Endodermal cell (in vitro differentiated cells): ENCODE results near the gene MPRIP. TPM values are rescaled to one million over a fixed set of nuclear protein-coding genes. Genes with fewer than 3 reads are reported as not detected.

Source experiments
- DNase-seq: peaks from one replicate; pipeline ENCODE4 v3.0.0-alpha.2; 2017
- H3K27ac ChIP-seq: 2 replicates; pipeline ENCODE4 v1.5.1; 2013; ENCODE audit warnings: mild to moderate bottlenecking, low read depth, low read length, moderate library complexity
- H3K27me3 ChIP-seq: 2 replicates; pipeline ENCODE4 v1.6.1; 2013; ENCODE audit warnings: mild to moderate bottlenecking, low read length, moderate library complexity; ENCODE audit not compliant: insufficient read depth, control insufficient read depth, poor library complexity, severe bottlenecking
- H3K36me3 ChIP-seq: 2 replicates; pipeline ENCODE4 v1.7.0; 2013; ENCODE audit warnings: mild to moderate bottlenecking, low read length, moderate library complexity; ENCODE audit not compliant: control insufficient read depth, insufficient read depth
- H3K4me1 ChIP-seq: one replicate; pipeline ENCODE4 v1.7.0; 2013; ENCODE audit warnings: low read length; ENCODE audit not compliant: control insufficient read depth, insufficient read depth
- H3K4me3 ChIP-seq: 2 replicates; pipeline ENCODE4 v1.5.1; 2013; ENCODE audit warnings: mild to moderate bottlenecking, low read length, moderate library complexity
- H3K9ac ChIP-seq: 2 replicates; pipeline ENCODE4 v1.6.1; 2013; ENCODE audit warnings: mild to moderate bottlenecking, low read length, moderate library complexity; ENCODE audit not compliant: poor library complexity, severe bottlenecking; ENCODE audit errors: extremely low read depth
- H3K9me3 ChIP-seq: 2 replicates; pipeline ENCODE4 v1.6.1; 2013; ENCODE audit warnings: mild to moderate bottlenecking, low read length, moderate library complexity; ENCODE audit not compliant: control insufficient read depth
- H3K27ac Mint-ChIP-seq: 2 replicates; pipeline ENCODE4 v1.8.0; 2020; ENCODE audit warnings: mixed read lengths
- H3K27me3 Mint-ChIP-seq: 2 replicates; pipeline ENCODE4 v1.8.0; 2021; ENCODE audit warnings: mild to moderate bottlenecking, mixed read lengths; ENCODE audit not compliant: insufficient read depth
- H3K36me3 Mint-ChIP-seq: 2 replicates; pipeline ENCODE4 v1.8.0; 2020; ENCODE audit warnings: low read depth, mixed read lengths
- H3K4me1 Mint-ChIP-seq: 2 replicates; pipeline ENCODE4 v1.8.0; 2020; ENCODE audit warnings: mixed read lengths
- H3K4me3 Mint-ChIP-seq: 2 replicates; pipeline ENCODE4 v1.8.0; 2020; ENCODE audit warnings: mild to moderate bottlenecking, moderate library complexity, mixed read lengths
- H3K9me3 Mint-ChIP-seq: 2 replicates; pipeline ENCODE4 v1.8.0; 2020; ENCODE audit warnings: mild to moderate bottlenecking, mixed read lengths
- CTCF ChIP-seq: fragments of 200-600 bp; sonication (generic); conservative IDR thresholded peaks from 2 replicates; pipeline ENCODE4 v1.5.0; 2021; ENCODE audit warnings: antibody characterized with exemption, mild to moderate bottlenecking
- WGBS, 2 experiments: methylation state at CpG; one replicate each; pipeline versions ENCODE4 v1.1.5 to v1.1.7; 2013; ENCODE audit warnings: missing lambda C conversion rate in 2 of 2, mixed read lengths in 1 of 2; ENCODE audit not compliant: insufficient coverage in 1 of 2, insufficient read length in 1 of 2; 5-methylcytosine and 5-hydroxymethylcytosine counted together
- total RNA-seq, 2 donors: library from RNA; stranded (reverse); fragmentation: NEBNext Ultra II Directional in 1 of 2; extraction: Animal tissue kit (Norgen Biotek cat#: 25700) in 1 of 2; gene quantifications; 2 replicates in 1 of 2; 3 replicates in 1 of 2; pipeline ENCODE4 v1.2.1, GENCODE V29; 2021

The MPRIP gene
- total RNA-seq, 2 donors from 2014 or later: 154 to 155 TPM

- H3K4me1 Mint-ChIP-seq: peaks cover 9% of the 10 kb centered on the region
- H3K27ac ChIP-seq: no peak overlapping the region
- H3K9ac ChIP-seq: no peak overlapping the region
- no peaks in the 10 kb centered on the region for H3K9me3 Mint-ChIP-seq
- TF ChIP-seq CTCF: no peak
- H3K9me3 ChIP-seq: no peaks in the 10 kb centered on the region
- 93 to 96% methylated on average over 9 to 11 of the region's 11 CpGs for WGBS, 2 experiments
- peaks cover 4% of the 10 kb centered on the region for H3K36me3 ChIP-seq
- peaks cover 1% of the 10 kb centered on the region for H3K36me3 Mint-ChIP-seq
- H3K27me3 Mint-ChIP-seq: no peaks in the 10 kb centered on the region
- peak overlapping the region; percentile 58 for H3K27ac Mint-ChIP-seq
- no peak for DNase-seq
- H3K4me3 ChIP-seq: no peak overlapping the region
- H3K4me1 ChIP-seq: no peaks in the 10 kb centered on the region
- H3K27me3 ChIP-seq: no peaks in the 10 kb centered on the region
- H3K4me3 Mint-ChIP-seq: no peak overlapping the region
Measured at GRCh38 chr17:17104494-17104893, 62.2 kb downstream of the MPRIP start.

GRCh38 chr17:17105976-17106375 is 63.7 kb downstream of the MPRIP start:
- no peak for TF ChIP-seq CTCF
- no peaks in the 10 kb centered on the region for H3K9me3 Mint-ChIP-seq
- WGBS, 2 experiments: 92 to 97% methylated on average over 7 of the region's 7 CpGs
- no peak overlapping the region for H3K4me3 Mint-ChIP-seq
- peaks cover 4% of the 10 kb centered on the region for H3K36me3 ChIP-seq
- H3K9ac ChIP-seq: no peak overlapping the region
- H3K36me3 Mint-ChIP-seq: no peaks in the 10 kb centered on the region
- no peaks in the 10 kb centered on the region for H3K4me1 ChIP-seq
- DNase-seq: no peak
- H3K27ac ChIP-seq: no peak overlapping the region
- peak overlapping the region; percentile 44 for H3K27ac Mint-ChIP-seq
- no peak overlapping the region for H3K4me3 ChIP-seq
- no peaks in the 10 kb centered on the region for H3K9me3 ChIP-seq
- H3K27me3 ChIP-seq: no peaks in the 10 kb centered on the region
- peaks cover 9% of the 10 kb centered on the region for H3K4me1 Mint-ChIP-seq
- no peaks in the 10 kb centered on the region for H3K27me3 Mint-ChIP-seq

GRCh38 chr17:17106756-17107155 is 64.5 kb downstream of the MPRIP start:
- H3K9ac ChIP-seq: no peak overlapping the region
- Mint-ChIP-seq H3K4me1 (peaks cover 9% of the 10 kb centered on the region), H3K27me3 (no peaks in the 10 kb centered on the region), H3K9me3 (no peaks in the 10 kb centered on the region), H3K27ac (peak overlapping the region; percentile 68), H3K4me3 (no peak overlapping the region), H3K36me3 (no peaks in the 10 kb centered on the region)
- no peaks in the 10 kb centered on the region for H3K4me1 ChIP-seq
- no peaks in the 10 kb centered on the region for H3K9me3 ChIP-seq
- H3K27ac ChIP-seq: no peak overlapping the region
- DNase-seq: no peak
- WGBS, 2 experiments: 89 to 90% methylated on average over 2 to 3 of the region's 3 CpGs
- no peaks in the 10 kb centered on the region for H3K27me3 ChIP-seq
- H3K36me3 ChIP-seq: peaks cover 4% of the 10 kb centered on the region
- TF ChIP-seq CTCF: no peak
- H3K4me3 ChIP-seq: no peak overlapping the region
